AG10803 (cell line): Measurements from ENCODE around the gene SLC39A5.
A peak's percentile ranks its signal among the peaks of the same experiment; 100 is the strongest.

Source experiments
- DNase-seq: peaks from one replicate; pipeline ENCODE4 v3.0.0; 2010; ENCODE audit warnings: low read depth
- H3K4me3 ChIP-seq: 2 replicates; pipeline ENCODE4 v1.5.1; 2011; ENCODE audit warnings: mild to moderate bottlenecking, low read length, control low read depth
- CTCF ChIP-seq: conservative IDR thresholded peaks from 2 replicates; pipeline ENCODE4 v1.5.1; 2011; ENCODE audit warnings: mild to moderate bottlenecking, low read length, control low read depth, inconsistent platforms

The SLC39A5 gene

GRCh38 chr12:56223571-56224101 lies 6.2 kb upstream of the SLC39A5 start:
- DNase-seq = no peak
- TF ChIP-seq CTCF = no peak

GRCh38 chr12:56224102-56224701 lies 5.6 kb upstream of the SLC39A5 start, which contains the start of gene NABP2:
NABP2 (plus strand) TSS chr12:56224342; CDS start chr12:56224857, 515 bp downstream.
- TF ChIP-seq CTCF = peak; percentile 71

More at GRCh38 chr12:56223571-56224101, 6.2 kb upstream of the SLC39A5 start:
- H3K4me3 ChIP-seq = peak overlapping the region; percentile 48

GRCh38 chr12:56224954-56225353 lies 4.9 kb upstream of the SLC39A5 start:
- TF ChIP-seq CTCF = no peak
- DNase-seq = no peak
- H3K4me3 ChIP-seq = peak overlapping the region; percentile 78

More at GRCh38 chr12:56224102-56224701, 5.6 kb upstream of the SLC39A5 start, which contains the start of gene NABP2:
- DNase-seq = peak; percentile 97
- H3K4me3 ChIP-seq = peak within 1 kb of the TSS; percentile 78

GRCh38 chr12:56229082-56229481 lies 769 bp upstream of the SLC39A5 start:
- no peak for TF ChIP-seq CTCF
- no peak overlapping the region for H3K4me3 ChIP-seq
- no peak for DNase-seq

GRCh38 chr12:56230432-56231183 lies 757 bp downstream of the SLC39A5 start:
- H3K4me3 ChIP-seq = no peak overlapping the region
- DNase-seq = no peak
- TF ChIP-seq CTCF = no peak

- H3K4me3 ChIP-seq = no peak overlapping the region
- TF ChIP-seq CTCF = no peak
- DNase-seq = no peak
These were observed 1.3 kb downstream of the SLC39A5 start for GRCh38 chr12:56231184-56231582.
